Measurements from ENCODE around the gene DPP9. TPM values are rescaled to one million over a fixed set of nuclear protein-coding genes. Genes with fewer than 3 reads are reported as not detected.

The DPP9 gene
- total RNA-seq, 2 experiments from 2014 or later: 40.2 to 63.8 TPM

DNA sequence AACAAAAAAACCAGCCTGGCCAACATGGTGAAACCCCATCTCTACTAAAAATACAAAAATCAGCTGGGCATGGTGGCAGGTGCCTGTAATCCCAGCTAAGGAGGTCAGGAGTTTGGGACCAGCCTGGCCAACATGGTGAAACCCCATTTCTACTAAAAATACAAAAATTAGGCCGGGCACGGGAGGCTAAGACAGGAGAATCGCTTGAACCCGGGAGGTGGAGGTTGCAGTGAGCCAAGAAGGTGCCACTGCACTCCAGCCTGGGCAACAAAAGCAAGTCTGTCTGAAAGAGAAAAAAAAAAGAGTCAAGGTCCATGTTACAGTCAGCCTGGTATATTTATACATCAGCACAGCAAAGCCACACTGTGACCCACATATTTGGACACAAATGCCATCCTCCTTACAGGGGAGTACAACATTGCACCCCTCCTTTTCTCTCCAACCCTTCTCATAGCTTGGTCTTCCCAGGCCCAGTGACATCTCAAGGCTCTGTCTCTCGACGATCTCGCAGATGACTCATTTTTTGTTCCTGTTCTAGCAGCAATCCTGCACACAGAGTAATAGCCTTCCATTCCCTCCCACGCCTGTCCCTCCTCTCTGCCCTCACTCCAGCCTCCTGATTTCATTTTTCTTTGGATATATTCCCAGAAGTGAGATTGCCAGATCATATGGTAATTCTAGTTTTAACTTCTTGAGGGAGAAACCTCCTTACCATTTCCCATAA, 21.0 kb upstream of the DPP9 start:
- CTCF ChIA-PET (ENCODE audit: unreplicated experiment): interaction anchor here (0.6 kb wide), 1 partner anchor 348 kb away, joined by 3 read pairs; no protein-coding TSS in a partner anchor

DNA sequence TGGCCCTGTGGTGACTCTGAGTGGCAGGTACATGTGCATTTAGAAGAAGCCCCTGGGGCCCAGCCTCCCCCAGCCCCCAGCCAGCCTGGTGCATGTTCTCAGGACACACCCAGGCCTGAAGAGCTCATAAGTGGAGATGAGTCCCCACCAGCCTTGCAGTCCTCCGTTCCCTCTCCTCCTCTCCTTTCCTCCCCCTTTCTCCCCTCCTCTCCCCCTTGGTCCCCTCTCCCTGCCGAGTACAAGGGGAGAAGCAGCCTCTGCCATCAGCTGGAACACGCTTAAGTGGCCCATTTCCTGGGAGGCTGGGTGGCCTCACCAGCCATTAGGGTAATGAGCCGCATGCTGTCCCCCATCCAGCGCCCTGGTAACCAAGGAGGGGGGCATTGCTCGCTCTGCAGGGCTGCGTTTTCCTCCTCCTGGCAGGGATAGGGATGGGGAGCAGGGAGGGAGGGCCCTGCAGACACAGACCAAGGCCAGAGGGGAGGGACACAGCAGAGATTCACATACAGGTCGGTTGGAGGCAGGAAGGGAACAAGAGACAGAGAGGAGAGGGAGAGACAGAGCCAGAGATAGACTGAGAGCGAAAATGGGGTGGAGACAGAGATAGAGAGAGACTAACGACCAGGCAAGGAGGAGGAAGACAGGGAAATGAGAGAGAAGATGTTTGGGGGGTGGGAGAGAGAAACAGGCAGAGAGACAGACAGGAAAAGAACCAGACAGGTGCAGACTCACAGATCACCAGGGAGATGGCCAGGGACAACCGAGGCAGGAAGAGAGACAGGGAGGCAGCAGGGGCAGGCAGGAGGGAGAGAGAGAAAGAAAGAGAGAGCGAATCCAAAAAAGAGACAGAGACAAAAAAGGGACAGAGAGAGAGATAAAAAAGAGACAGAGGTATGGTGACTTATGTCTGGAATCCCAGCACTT, 19.3 kb upstream of the DPP9 start:
- no TSS peak for BruUV-seq (replicated peaks)
- H3K27ac ChIP-seq (ENCODE audit: low read depth, low read length, poor library complexity, severe bottlenecking): no peak overlapping the region
- peaks cover 9% of the 10 kb centered on the region for H3K4me1 ChIP-seq (ENCODE audit: insufficient read depth, low read length, poor library complexity, severe bottlenecking)
- H3K9me3 ChIP-seq (ENCODE audit: low read length): no peaks in the 10 kb centered on the region
- H3K36me3 ChIP-seq (ENCODE audit: insufficient read depth, low read length): no peaks in the 10 kb centered on the region
- 0 out of 2 replicates have a peak overlapping the region, but pooled peaks have one; percentile 0 for H2AFZ ChIP-seq (ENCODE audit: low read length)
- ChIA-PET CTCF (ENCODE audit: unreplicated experiment) (no interaction called here), POLR2A (interaction anchor here (0.5 to 0.7 kb wide), 2 partner anchors 48 to 53 kb away, joined by 3 to 4 read pairs; no protein-coding TSS in a partner anchor)
- no peak for DNase-seq (ENCODE audit: low spot score)
- intact Hi-C loops (cut with micrococcal nuclease; ENCODE audit: unreplicated experiment): no loop called here
- 0 out of 2 replicates have a peak overlapping the region, but pooled peaks have one; percentile 11 for H3K4me2 ChIP-seq (ENCODE audit: low read length)
- no peak for TF ChIP-seq EZH2phosphoT487 (IDR thresholded peaks at IDR 0.05; ENCODE audit: borderline replicate concordance, low read depth, low read length)
- TF ChIP-seq, protein P1, sequence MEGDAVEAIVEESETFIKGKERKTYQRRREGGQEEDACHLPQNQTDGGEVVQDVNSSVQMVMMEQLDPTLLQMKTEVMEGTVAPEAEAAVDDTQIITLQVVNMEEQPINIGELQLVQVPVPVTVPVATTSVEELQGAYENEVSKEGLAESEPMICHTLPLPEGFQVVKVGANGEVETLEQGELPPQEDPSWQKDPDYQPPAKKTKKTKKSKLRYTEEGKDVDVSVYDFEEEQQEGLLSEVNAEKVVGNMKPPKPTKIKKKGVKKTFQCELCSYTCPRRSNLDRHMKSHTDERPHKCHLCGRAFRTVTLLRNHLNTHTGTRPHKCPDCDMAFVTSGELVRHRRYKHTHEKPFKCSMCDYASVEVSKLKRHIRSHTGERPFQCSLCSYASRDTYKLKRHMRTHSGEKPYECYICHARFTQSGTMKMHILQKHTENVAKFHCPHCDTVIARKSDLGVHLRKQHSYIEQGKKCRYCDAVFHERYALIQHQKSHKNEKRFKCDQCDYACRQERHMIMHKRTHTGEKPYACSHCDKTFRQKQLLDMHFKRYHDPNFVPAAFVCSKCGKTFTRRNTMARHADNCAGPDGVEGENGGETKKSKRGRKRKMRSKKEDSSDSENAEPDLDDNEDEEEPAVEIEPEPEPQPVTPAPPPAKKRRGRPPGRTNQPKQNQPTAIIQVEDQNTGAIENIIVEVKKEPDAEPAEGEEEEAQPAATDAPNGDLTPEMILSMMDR (conservative IDR thresholded peaks at IDR 0.05; ENCODE audit: low read length): no peak
- H3K9me2 ChIP-seq (ENCODE audit: insufficient read depth, low read length): no peaks in the 10 kb centered on the region
- H4K20me1 ChIP-seq (ENCODE audit: insufficient read depth, low read length): no peaks in the 10 kb centered on the region
- H3K79me2 ChIP-seq (ENCODE audit: insufficient read depth, low read depth, low read length): no peaks in the 10 kb centered on the region
- no peak overlapping the region for H3K4me3 ChIP-seq (ENCODE audit: low read depth, low read length, poor library complexity, severe bottlenecking)

More for the DNA sequence above, 21.0 kb upstream of the DPP9 start:
- TF ChIP-seq, protein P1 (conservative IDR thresholded peaks at IDR 0.05; ENCODE audit: low read length): no peak
- TF ChIP-seq EZH2phosphoT487 (IDR thresholded peaks at IDR 0.05; ENCODE audit: borderline replicate concordance, low read depth, low read length): no peak
- no peak for DNase-seq (ENCODE audit: low spot score)
- Histone ChIP-seq H3K79me2 (ENCODE audit: insufficient read depth, low read depth, low read length) (no peaks in the 10 kb centered on the region), H4K20me1 (ENCODE audit: insufficient read depth, low read length) (no peaks in the 10 kb centered on the region), H2AFZ (ENCODE audit: low read length) (no peak overlapping the region), H3K4me2 (ENCODE audit: low read length) (no peak overlapping the region), H3K9me3 (ENCODE audit: low read length) (no peaks in the 10 kb centered on the region), H3K4me1 (ENCODE audit: insufficient read depth, low read length, poor library complexity, severe bottlenecking) (peaks cover 9% of the 10 kb centered on the region), H3K27ac (ENCODE audit: low read depth, low read length, poor library complexity, severe bottlenecking) (no peak overlapping the region), H3K9me2 (ENCODE audit: insufficient read depth, low read length) (no peaks in the 10 kb centered on the region), H3K36me3 (ENCODE audit: insufficient read depth, low read length) (no peaks in the 10 kb centered on the region), H3K4me3 (ENCODE audit: low read depth, low read length, poor library complexity, severe bottlenecking) (no peak overlapping the region)
- intact Hi-C loops (cut with micrococcal nuclease; ENCODE audit: unreplicated experiment): no loop called here
- POLR2A ChIA-PET: no interaction called here
- BruUV-seq (replicated peaks): no TSS peak

Data from OCI-LY7 (cell line).